A673 (cell line): ENCODE measurements around the gene GPBP1.

Source experiments
- EZH2 ChIP-seq: fragments of 200-600 bp; sonication (generic); IDR thresholded peaks from 2 replicates; pipeline ENCODE4 v1.6.1; 2017; ENCODE audit warnings: borderline replicate concordance, low read depth, mild to moderate bottlenecking, mixed read lengths, antibody characterized with exemption, low read length; ENCODE audit not compliant: poor library complexity, severe bottlenecking
- TF ChIP-seq, protein P1 (sequence below): fragments of 300-800, 200-600 bp; sonication (generic); conservative IDR thresholded peaks from 2 replicates; pipeline ENCODE4 v1.5.1; 2017; ENCODE audit warnings: low read depth, mild to moderate bottlenecking, antibody characterized with exemption, low read length, moderate library complexity, mixed read lengths

DNA sequence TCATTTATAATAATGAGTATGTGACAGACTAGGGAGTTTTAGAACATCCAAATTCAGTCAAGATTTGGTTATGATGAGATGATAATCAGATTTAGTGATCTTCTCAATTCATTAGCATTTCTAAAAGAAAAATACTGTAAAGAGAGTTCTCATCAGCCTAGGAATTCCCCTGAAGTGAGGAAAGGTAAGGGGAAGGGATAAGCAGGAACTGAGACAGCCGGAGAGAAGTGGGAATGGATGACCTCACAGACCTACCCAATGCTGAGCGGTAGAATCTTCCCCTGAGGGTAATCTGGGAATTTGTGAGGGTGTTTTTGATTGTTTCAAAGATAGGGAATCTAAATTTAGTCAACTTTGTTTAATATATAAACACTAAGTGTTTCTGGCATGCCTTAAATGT lies 16.7 kb upstream of the GPBP1 start:
- no peak for TF ChIP-seq EZH2
- TF ChIP-seq, protein P1, sequence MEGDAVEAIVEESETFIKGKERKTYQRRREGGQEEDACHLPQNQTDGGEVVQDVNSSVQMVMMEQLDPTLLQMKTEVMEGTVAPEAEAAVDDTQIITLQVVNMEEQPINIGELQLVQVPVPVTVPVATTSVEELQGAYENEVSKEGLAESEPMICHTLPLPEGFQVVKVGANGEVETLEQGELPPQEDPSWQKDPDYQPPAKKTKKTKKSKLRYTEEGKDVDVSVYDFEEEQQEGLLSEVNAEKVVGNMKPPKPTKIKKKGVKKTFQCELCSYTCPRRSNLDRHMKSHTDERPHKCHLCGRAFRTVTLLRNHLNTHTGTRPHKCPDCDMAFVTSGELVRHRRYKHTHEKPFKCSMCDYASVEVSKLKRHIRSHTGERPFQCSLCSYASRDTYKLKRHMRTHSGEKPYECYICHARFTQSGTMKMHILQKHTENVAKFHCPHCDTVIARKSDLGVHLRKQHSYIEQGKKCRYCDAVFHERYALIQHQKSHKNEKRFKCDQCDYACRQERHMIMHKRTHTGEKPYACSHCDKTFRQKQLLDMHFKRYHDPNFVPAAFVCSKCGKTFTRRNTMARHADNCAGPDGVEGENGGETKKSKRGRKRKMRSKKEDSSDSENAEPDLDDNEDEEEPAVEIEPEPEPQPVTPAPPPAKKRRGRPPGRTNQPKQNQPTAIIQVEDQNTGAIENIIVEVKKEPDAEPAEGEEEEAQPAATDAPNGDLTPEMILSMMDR: no peak
